K562 (cell line): ENCODE data around the gene CYP11A1.

Experiments used
- CREB1 ChIP-seq, 2 experiments: sonication (generic) in 1 of 2; formaldehyde crosslinking in 1 of 2; IDR thresholded peaks; 2 replicates each; pipeline versions ENCODE4 v1.6.1 to v1.8.0; 2012 to 2022; ENCODE audit warnings: inconsistent platforms in 1 of 2, mild to moderate bottlenecking in 1 of 2, missing genetic modification reagents in 1 of 2, moderate library complexity in 1 of 2
- EZH2 ChIP-seq: IDR thresholded peaks from 2 replicates; pipeline ENCODE4 v1.6.1; 2012; ENCODE audit warnings: low read depth, mild to moderate bottlenecking, inconsistent platforms, low read length, borderline replicate concordance
- IRF1 ChIP-seq: sonication (generic); formaldehyde crosslinking; IDR thresholded peaks from 2 replicates; pipeline ENCODE4 v1.8.0; 2022; ENCODE audit warnings: missing genetic modification reagents, mild to moderate bottlenecking, borderline replicate concordance
- WHSC1 ChIP-seq: IDR thresholded peaks from one replicate; pipeline ENCODE4 v1.6.1; 2012; ENCODE audit warnings: low read length, control low read depth, inconsistent platforms
- ZNF165 ChIP-seq: fragments of 250-450 bp; sonication (Bioruptor Pico); IDR thresholded peaks from 2 replicates; pipeline ENCODE4 v1.4.0; 2020; ENCODE audit warnings: borderline replicate concordance
- TF ChIP-seq, protein P1 (sequence below), 3 experiments: IDR thresholded peaks in 2 of 3; conservative IDR thresholded peaks in 1 of 3; 2 replicates each; pipeline ENCODE4 v1.5.1; 2011 to 2012; ENCODE audit warnings: low read length in 3 of 3, mild to moderate bottlenecking in 3 of 3, control low read depth in 2 of 3, improper control_type of control experiment in 1 of 3, inconsistent platforms in 1 of 3, low read depth in 1 of 3, mixed read lengths in 1 of 3, moderate library complexity in 1 of 3; ENCODE audit not compliant: insufficient read depth in 2 of 3
- TF ChIP-seq, protein P2 (sequence below): sonication (generic); formaldehyde crosslinking; IDR thresholded peaks from 2 replicates; pipeline ENCODE4 v1.5.0; 2020; ENCODE audit warnings: missing genetic modification reagents
- TF ChIP-seq, protein P3 (sequence below): IDR thresholded peaks from 2 replicates; pipeline ENCODE4 v1.6.1; 2012; ENCODE audit warnings: low read depth, low read length, improper control_type of control experiment, borderline replicate concordance

- no peak for TF ChIP-seq WHSC1
- TF ChIP-seq EZH2, result no peak
- TF ChIP-seq CREB1 (IDR thresholded peaks at IDR 0.05), result no peak
- TF ChIP-seq CREB1 (CRISPR knock-in tag; IDR thresholded peaks at IDR 0.05), result no peak
- TF ChIP-seq, protein P1, sequence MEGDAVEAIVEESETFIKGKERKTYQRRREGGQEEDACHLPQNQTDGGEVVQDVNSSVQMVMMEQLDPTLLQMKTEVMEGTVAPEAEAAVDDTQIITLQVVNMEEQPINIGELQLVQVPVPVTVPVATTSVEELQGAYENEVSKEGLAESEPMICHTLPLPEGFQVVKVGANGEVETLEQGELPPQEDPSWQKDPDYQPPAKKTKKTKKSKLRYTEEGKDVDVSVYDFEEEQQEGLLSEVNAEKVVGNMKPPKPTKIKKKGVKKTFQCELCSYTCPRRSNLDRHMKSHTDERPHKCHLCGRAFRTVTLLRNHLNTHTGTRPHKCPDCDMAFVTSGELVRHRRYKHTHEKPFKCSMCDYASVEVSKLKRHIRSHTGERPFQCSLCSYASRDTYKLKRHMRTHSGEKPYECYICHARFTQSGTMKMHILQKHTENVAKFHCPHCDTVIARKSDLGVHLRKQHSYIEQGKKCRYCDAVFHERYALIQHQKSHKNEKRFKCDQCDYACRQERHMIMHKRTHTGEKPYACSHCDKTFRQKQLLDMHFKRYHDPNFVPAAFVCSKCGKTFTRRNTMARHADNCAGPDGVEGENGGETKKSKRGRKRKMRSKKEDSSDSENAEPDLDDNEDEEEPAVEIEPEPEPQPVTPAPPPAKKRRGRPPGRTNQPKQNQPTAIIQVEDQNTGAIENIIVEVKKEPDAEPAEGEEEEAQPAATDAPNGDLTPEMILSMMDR (IDR thresholded peaks at IDR 0.05 in 2 of 3, conservative IDR thresholded peaks at IDR 0.05 in 1 of 3; ENCODE audit: insufficient read depth in 2 of 3, low read depth in 1 of 3, low read length in 3 of 3), result no peak
- TF ChIP-seq IRF1 (CRISPR knock-in tag), result no peak
- TF ChIP-seq, protein P2, sequence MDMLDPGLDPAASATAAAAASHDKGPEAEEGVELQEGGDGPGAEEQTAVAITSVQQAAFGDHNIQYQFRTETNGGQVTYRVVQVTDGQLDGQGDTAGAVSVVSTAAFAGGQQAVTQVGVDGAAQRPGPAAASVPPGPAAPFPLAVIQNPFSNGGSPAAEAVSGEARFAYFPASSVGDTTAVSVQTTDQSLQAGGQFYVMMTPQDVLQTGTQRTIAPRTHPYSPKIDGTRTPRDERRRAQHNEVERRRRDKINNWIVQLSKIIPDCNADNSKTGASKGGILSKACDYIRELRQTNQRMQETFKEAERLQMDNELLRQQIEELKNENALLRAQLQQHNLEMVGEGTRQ (CRISPR knock-in tag), result no peak
- no peak for TF ChIP-seq ZNF165 (CRISPR knock-in tag)
- TF ChIP-seq, protein P3, sequence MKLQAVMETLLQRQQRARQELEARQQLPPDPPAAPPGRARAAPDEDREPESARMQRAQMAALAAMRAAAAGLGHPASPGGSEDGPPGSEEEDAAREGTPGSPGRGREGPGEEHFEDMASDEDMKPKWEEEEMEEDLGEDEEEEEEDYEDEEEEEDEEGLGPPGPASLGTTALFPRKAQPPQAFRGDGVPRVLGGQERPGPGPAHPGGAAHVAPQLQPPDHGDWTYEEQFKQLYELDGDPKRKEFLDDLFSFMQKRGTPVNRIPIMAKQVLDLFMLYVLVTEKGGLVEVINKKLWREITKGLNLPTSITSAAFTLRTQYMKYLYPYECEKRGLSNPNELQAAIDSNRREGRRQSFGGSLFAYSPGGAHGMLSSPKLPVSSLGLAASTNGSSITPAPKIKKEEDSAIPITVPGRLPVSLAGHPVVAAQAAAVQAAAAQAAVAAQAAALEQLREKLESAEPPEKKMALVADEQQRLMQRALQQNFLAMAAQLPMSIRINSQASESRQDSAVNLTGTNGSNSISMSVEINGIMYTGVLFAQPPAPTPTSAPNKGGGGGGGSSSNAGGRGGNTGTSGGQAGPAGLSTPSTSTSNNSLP, result no peak
Measured at GRCh38 chr15:74402873-74403587, 35.6 kb upstream of the CYP11A1 start.
